A673 (cell line): Measurements from ENCODE around the gene MTHFD2L. TPM values are rescaled to one million over a fixed set of nuclear protein-coding genes. Genes with fewer than 3 reads are reported as not detected.

ENCODE experiments used
- BruUV-seq: library from RNA; stranded (reverse); fragments of 400-500 nt; replicated peaks from 2 replicates; lab custom pipeline; 2021; lab: Mats Ljungman, UMichigan
- CTCF ChIA-PET: fragments of 300-600 bp; sonication (Branson Sonifier 250); formaldehyde crosslinking; loops from one replicate; lab custom pipeline; 2022; ENCODE audit warnings: antibody characterized with exemption; lab: Charles Lee
- POLR2A ChIA-PET: fragments of 300-600 bp; sonication (Branson Sonifier 250); formaldehyde crosslinking; loops from one replicate; lab custom pipeline; 2022; ENCODE audit warnings: antibody characterized with exemption; ENCODE audit not compliant: low non-redundant PET; lab: Charles Lee
- DNase-seq: peaks from one replicate; pipeline ENCODE4 v3.0.0-alpha.2; 2015; ENCODE audit warnings: low spot score
- H3K27ac ChIP-seq: fragments of 200-600 bp; sonication (generic); 2 replicates; pipeline ENCODE4 v1.5.1; 2016; ENCODE audit warnings: mixed run types, low read depth, mild to moderate bottlenecking, mixed read lengths, antibody characterized with exemption, low read length; ENCODE audit not compliant: poor library complexity, severe bottlenecking
- H3K27me3 ChIP-seq: fragments of 200-600 bp; sonication (generic); replicated peaks from 2 replicates; pipeline ENCODE4 v1.6.1; 2017; ENCODE audit warnings: mixed run types, low read depth, mild to moderate bottlenecking, mixed read lengths, antibody characterized with exemption, low read length; ENCODE audit not compliant: insufficient read depth, poor library complexity
- H3K36me3 ChIP-seq: fragments of 200-600 bp; sonication (generic); 2 replicates; pipeline ENCODE4 v1.6.1; 2016; ENCODE audit warnings: mixed run types, mild to moderate bottlenecking, mixed read lengths, antibody characterized with exemption, low read length; ENCODE audit not compliant: insufficient read depth, poor library complexity, severe bottlenecking
- H3K4me1 ChIP-seq: fragments of 200-600 bp; sonication (generic); 2 replicates; pipeline ENCODE4 v1.6.1; 2017; ENCODE audit warnings: mixed run types, mild to moderate bottlenecking, mixed read lengths, antibody characterized with exemption, low read length; ENCODE audit not compliant: insufficient read depth, poor library complexity, severe bottlenecking
- H3K4me3 ChIP-seq: fragments of 200-600 bp; sonication (generic); 2 replicates; pipeline ENCODE4 v1.5.1; 2016; ENCODE audit warnings: low read depth, mixed run types, mild to moderate bottlenecking, mixed read lengths, low read length; ENCODE audit not compliant: poor library complexity, severe bottlenecking
- H3K9me3 ChIP-seq: fragments of 200-600 bp; sonication (generic); 2 replicates; pipeline ENCODE4 v1.6.1; 2016; ENCODE audit warnings: mixed run types, low read depth, mild to moderate bottlenecking, mixed read lengths, antibody characterized with exemption, low read length; ENCODE audit not compliant: poor library complexity, severe bottlenecking
- CTCF ChIP-seq: fragments of 300-800, 200-600 bp; sonication (generic); conservative IDR thresholded peaks from 2 replicates; pipeline ENCODE4 v1.5.1; 2017; ENCODE audit warnings: low read depth, mild to moderate bottlenecking, antibody characterized with exemption, low read length, moderate library complexity, mixed read lengths
- EZH2 ChIP-seq: fragments of 200-600 bp; sonication (generic); IDR thresholded peaks from 2 replicates; pipeline ENCODE4 v1.6.1; 2017; ENCODE audit warnings: borderline replicate concordance, low read depth, mild to moderate bottlenecking, mixed read lengths, antibody characterized with exemption, low read length; ENCODE audit not compliant: poor library complexity, severe bottlenecking
- intact Hi-C: fragments of 100-400 bp; cut with micrococcal nuclease; formaldehyde crosslinking; loops from one replicate; pipeline ENCODE4 v1.10.0; 2022; ENCODE audit not compliant: unreplicated experiment
- total RNA-seq: library from RNA; stranded (reverse); gene quantifications from 2 replicates; pipeline ENCODE4 v1.2.3, GENCODE V29; 2021

Gene MTHFD2L
- total RNA-seq, 1 experiment from 2014 or later, result 11.4 TPM

- no peak overlapping the region for H3K4me3 ChIP-seq
- DNase-seq, result no peak
- no peak overlapping the region for H3K27ac ChIP-seq
- CTCF ChIA-PET, result no interaction called here
- no TSS peak for BruUV-seq
- POLR2A ChIA-PET, result no interaction called here
- TF ChIP-seq EZH2 (no peak), CTCF (no peak)
- intact Hi-C loops, result no loop called here
- no peaks in the 10 kb centered on the region for H3K36me3 ChIP-seq
- H3K9me3 ChIP-seq, result no peaks in the 10 kb centered on the region
- H3K4me1 ChIP-seq, result no peaks in the 10 kb centered on the region
- no peaks in the 10 kb centered on the region for H3K27me3 ChIP-seq
Measured at GRCh38 chr4:74282926-74283325, 125.0 kb downstream of the MTHFD2L start.

- Histone ChIP-seq H3K27me3 (no peaks in the 10 kb centered on the region), H3K9me3 (no peaks in the 10 kb centered on the region), H3K27ac (no peak overlapping the region), H3K4me1 (no peaks in the 10 kb centered on the region), H3K4me3 (no peak overlapping the region), H3K36me3 (no peaks in the 10 kb centered on the region)
- CTCF ChIA-PET, result no interaction called here
- TF ChIP-seq EZH2 (no peak), CTCF (no peak)
- BruUV-seq, result no TSS peak
- POLR2A ChIA-PET, result no interaction called here
- intact Hi-C loops, result no loop called here
- DNase-seq, result no peak
Measured at GRCh38 chr4:74283614-74284013, 125.7 kb downstream of the MTHFD2L start.

GRCh38 chr4:74284053-74284452 lies 126.1 kb downstream of the MTHFD2L start:
- ChIA-PET CTCF (no interaction called here), POLR2A (no interaction called here)
- no peak for DNase-seq
- intact Hi-C loops, result no loop called here
- no peaks in the 10 kb centered on the region for H3K27me3 ChIP-seq
- no peak overlapping the region for H3K4me3 ChIP-seq
- H3K36me3 ChIP-seq, result no peaks in the 10 kb centered on the region
- TF ChIP-seq EZH2 (no peak), CTCF (no peak)
- BruUV-seq, result no TSS peak
- no peaks in the 10 kb centered on the region for H3K9me3 ChIP-seq
- no peak overlapping the region for H3K27ac ChIP-seq
- H3K4me1 ChIP-seq, result no peaks in the 10 kb centered on the region
